Hepatocyte (in vitro differentiated cells): ENCODE measurements around the gene TMEM87B. TPM values are rescaled to one million over a fixed set of nuclear protein-coding genes. Genes with fewer than 3 reads are reported as not detected.

Experiments
- DNase-seq: peaks from one replicate; pipeline ENCODE4 v3.0.0-alpha.2; 2016; ENCODE audit warnings: low spot score
- H2AFZ ChIP-seq: fragments of 200-600 bp; sonication (generic); 2 replicates; pipeline ENCODE4 v1.6.0; 2016; ENCODE audit warnings: antibody characterized with exemption, mild to moderate bottlenecking
- H3K27ac ChIP-seq: fragments of 200-600 bp; sonication (generic); 2 replicates; pipeline ENCODE4 v1.5.1; 2016; ENCODE audit warnings: mild to moderate bottlenecking
- H3K27me3 ChIP-seq: fragments of 200-600 bp; sonication (generic); 2 replicates; pipeline ENCODE4 v1.6.1; 2016
- H3K36me3 ChIP-seq: fragments of 200-600 bp; sonication (generic); replicated peaks from 2 replicates; pipeline ENCODE4 v1.5.1; 2016; ENCODE audit warnings: low read depth; ENCODE audit not compliant: insufficient read depth
- H3K4me1 ChIP-seq: fragments of 200-600 bp; sonication (generic); 2 replicates; pipeline ENCODE4 v1.5.1; 2016; ENCODE audit warnings: mild to moderate bottlenecking, moderate library complexity; ENCODE audit not compliant: insufficient read depth
- H3K4me2 ChIP-seq: fragments of 200-600 bp; sonication (generic); 2 replicates; pipeline ENCODE4 v1.6.0; 2016
- H3K4me3 ChIP-seq: fragments of 200-600 bp; sonication (generic); 2 replicates; pipeline ENCODE4 v1.5.1; 2016; ENCODE audit warnings: mild to moderate bottlenecking
- H3K79me2 ChIP-seq: fragments of 200-600 bp; sonication (generic); 2 replicates; pipeline ENCODE4 v1.6.0; 2017; ENCODE audit warnings: mild to moderate bottlenecking
- H3K9me2 ChIP-seq: fragments of 200-600 bp; sonication (generic); replicated peaks from 2 replicates; pipeline ENCODE4 v1.6.0; 2017; ENCODE audit warnings: mild to moderate bottlenecking; ENCODE audit not compliant: insufficient read depth
- H3K9me3 ChIP-seq: fragments of 200-600 bp; sonication (generic); 2 replicates; pipeline ENCODE4 v1.5.1; 2016; ENCODE audit warnings: low read depth, mild to moderate bottlenecking
- H4K20me1 ChIP-seq: fragments of 200-600 bp; sonication (generic); 2 replicates; pipeline ENCODE4 v1.6.0; 2016; ENCODE audit warnings: mild to moderate bottlenecking; ENCODE audit not compliant: insufficient read depth, poor library complexity, severe bottlenecking
- EZH2 ChIP-seq: fragments of 200-600 bp; sonication (generic); IDR thresholded peaks from 2 replicates; pipeline ENCODE4 v1.6.1; 2016; ENCODE audit warnings: antibody characterized with exemption, mild to moderate bottlenecking, borderline replicate concordance
- EZH2phosphoT487 ChIP-seq: fragments of 200-600 bp; sonication (generic); IDR thresholded peaks from one replicate; pipeline ENCODE4 v1.6.1; 2018; ENCODE audit warnings: antibody characterized with exemption, mild to moderate bottlenecking, low read depth, moderate library complexity; ENCODE audit not compliant: unreplicated experiment, severe bottlenecking
- WGBS: methylation state at CpG from one replicate; pipeline ENCODE4 v1.1.6; 2016; ENCODE audit warnings: low lambda C conversion rate; ENCODE audit errors: missing lambda C conversion rate; 5-methylcytosine and 5-hydroxymethylcytosine counted together
- polyA plus RNA-seq: library from polyadenylated mRNA; unstranded; fragments of >200 nt; fragmentation: Nextera tagmentation; extraction: Ambion mirVana; gene quantifications from 2 replicates; pipeline ENCODE4 v1.2.1, GENCODE V29; 2016
- total RNA-seq: library from RNA; depleted of rRNA; stranded (reverse); fragments of >200 nt; gene quantifications from 2 replicates; pipeline ENCODE4 v1.2.3, GENCODE V29; 2014
- TF ChIP-seq, protein P1 (sequence below): fragments of 200-600 bp; sonication (generic); IDR thresholded peaks from 2 replicates; pipeline ENCODE4 v1.5.1; 2016; ENCODE audit warnings: antibody characterized with exemption, mild to moderate bottlenecking; ENCODE audit not compliant: poor library complexity

TMEM87B gene
- total and polyA plus RNA-seq, 2 experiments from 2014 or later: 21.1 to 59.5 TPM

DNA sequence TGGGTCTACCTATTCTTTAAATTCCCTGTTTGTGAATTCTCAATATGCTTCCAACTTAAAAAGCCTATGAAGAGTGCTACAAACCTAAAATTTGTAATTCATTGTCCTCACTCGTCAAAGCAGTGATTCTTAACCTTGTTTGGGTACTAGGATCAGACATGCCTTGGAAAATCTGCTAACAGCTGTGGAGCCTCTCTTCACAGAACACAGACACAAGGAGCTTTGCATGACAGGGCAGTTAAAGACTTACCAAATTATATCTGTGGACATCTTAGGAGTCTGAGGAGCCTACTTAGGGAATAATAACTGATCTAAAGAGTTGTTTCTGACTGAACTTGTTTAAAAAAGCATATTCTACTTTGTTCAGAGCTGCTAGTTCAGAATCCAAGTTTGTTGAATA lies 38.1 kb downstream of the TMEM87B start:
- Histone ChIP-seq H2AFZ (no peak overlapping the region), H3K36me3 (no peaks in the 10 kb centered on the region), H3K27ac (no peak overlapping the region), H3K4me2 (no peak overlapping the region), H3K4me1 (no peaks in the 10 kb centered on the region), H3K27me3 (no peaks in the 10 kb centered on the region), H3K9me2 (no peaks in the 10 kb centered on the region), H3K4me3 (no peak overlapping the region), H3K9me3 (no peaks in the 10 kb centered on the region), H3K79me2 (no peaks in the 10 kb centered on the region), H4K20me1 (no peaks in the 10 kb centered on the region)
- TF ChIP-seq, protein P1, sequence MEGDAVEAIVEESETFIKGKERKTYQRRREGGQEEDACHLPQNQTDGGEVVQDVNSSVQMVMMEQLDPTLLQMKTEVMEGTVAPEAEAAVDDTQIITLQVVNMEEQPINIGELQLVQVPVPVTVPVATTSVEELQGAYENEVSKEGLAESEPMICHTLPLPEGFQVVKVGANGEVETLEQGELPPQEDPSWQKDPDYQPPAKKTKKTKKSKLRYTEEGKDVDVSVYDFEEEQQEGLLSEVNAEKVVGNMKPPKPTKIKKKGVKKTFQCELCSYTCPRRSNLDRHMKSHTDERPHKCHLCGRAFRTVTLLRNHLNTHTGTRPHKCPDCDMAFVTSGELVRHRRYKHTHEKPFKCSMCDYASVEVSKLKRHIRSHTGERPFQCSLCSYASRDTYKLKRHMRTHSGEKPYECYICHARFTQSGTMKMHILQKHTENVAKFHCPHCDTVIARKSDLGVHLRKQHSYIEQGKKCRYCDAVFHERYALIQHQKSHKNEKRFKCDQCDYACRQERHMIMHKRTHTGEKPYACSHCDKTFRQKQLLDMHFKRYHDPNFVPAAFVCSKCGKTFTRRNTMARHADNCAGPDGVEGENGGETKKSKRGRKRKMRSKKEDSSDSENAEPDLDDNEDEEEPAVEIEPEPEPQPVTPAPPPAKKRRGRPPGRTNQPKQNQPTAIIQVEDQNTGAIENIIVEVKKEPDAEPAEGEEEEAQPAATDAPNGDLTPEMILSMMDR: no peak
- TF ChIP-seq EZH2: no peak
- TF ChIP-seq EZH2phosphoT487: no peak
- no peak for DNase-seq
- WGBS: 83% methylated on average over 1 of the region's 1 CpG

DNA sequence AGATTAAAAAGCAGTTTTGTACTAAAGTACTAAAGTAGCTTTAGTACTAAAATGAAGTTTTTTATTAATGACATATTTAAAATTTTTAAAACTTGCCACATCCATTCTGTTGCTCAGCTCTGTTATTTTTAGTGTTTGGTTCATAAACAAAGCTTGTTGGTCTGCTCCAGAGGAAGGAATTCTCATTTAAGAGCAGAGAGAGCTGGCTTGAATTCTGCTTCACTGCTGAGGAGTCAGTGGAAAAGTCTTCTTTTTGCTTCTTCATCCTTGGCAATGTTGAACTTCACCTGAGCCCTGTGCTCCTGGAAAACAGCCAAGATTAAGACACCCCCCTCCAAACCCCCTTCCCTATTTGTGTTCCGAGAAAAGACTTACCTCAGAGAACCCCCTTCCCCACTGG lies 40.6 kb downstream of the TMEM87B start:
- DNase-seq: no peak
- H3K27ac ChIP-seq: no peak overlapping the region
- TF ChIP-seq EZH2phosphoT487: no peak
- no peak for TF ChIP-seq EZH2
- TF ChIP-seq, protein P1: no peak

DNA sequence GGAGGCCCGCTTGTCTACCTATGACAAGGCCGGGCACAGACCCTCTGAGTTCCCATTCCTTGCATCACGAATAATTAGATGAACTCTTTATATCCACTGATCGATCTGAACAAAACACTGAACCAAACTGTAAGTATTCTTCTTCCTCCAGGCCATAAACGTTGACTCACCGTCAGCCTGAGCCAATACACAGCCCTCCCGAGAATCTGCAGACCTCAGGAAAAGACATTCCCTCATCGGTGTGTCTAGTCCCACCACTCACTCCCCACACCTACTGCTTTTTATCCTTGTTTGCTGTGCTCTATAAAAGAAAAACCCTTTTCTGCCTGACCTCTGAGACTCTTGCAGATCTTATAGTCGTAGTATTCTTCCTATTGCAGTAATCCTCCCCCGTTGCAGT lies 41.0 kb downstream of the TMEM87B start:
- 77% methylated on average over 10 of the region's 10 CpGs for WGBS

More for the DNA sequence above, 40.6 kb downstream of the TMEM87B start:
- Histone ChIP-seq H3K36me3 (no peaks in the 10 kb centered on the region), H2AFZ (no peak overlapping the region), H3K9me3 (no peaks in the 10 kb centered on the region), H3K4me1 (no peaks in the 10 kb centered on the region), H3K4me3 (no peak overlapping the region), H3K9me2 (no peaks in the 10 kb centered on the region), H3K79me2 (no peaks in the 10 kb centered on the region), H3K4me2 (no peak overlapping the region), H3K27me3 (no peaks in the 10 kb centered on the region), H4K20me1 (no peaks in the 10 kb centered on the region)
- 94% methylated on average over 1 of the region's 1 CpG for WGBS

More for the DNA sequence above, 41.0 kb downstream of the TMEM87B start:
- no peaks in the 10 kb centered on the region for H3K9me3 ChIP-seq
- H3K36me3 ChIP-seq: no peaks in the 10 kb centered on the region
- no peak overlapping the region for H2AFZ ChIP-seq
- no peak for DNase-seq
- TF ChIP-seq EZH2phosphoT487 (no peak), EZH2 (no peak)
- TF ChIP-seq, protein P1: no peak
- no peaks in the 10 kb centered on the region for H3K4me1 ChIP-seq
- no peak overlapping the region for H3K27ac ChIP-seq
- no peaks in the 10 kb centered on the region for H3K79me2 ChIP-seq
- no peaks in the 10 kb centered on the region for H3K9me2 ChIP-seq
- no peak overlapping the region for H3K4me2 ChIP-seq
- H4K20me1 ChIP-seq: no peaks in the 10 kb centered on the region
- H3K27me3 ChIP-seq: no peaks in the 10 kb centered on the region
- no peak overlapping the region for H3K4me3 ChIP-seq
